NCI-H187 (cell line): ENCODE data around the gene CFAP299.

Experiments used
- DNase-seq, 2 experiments: peaks; one replicate each; lab custom pipeline; 2025; lab: John Stamatoyannopoulos, UW

Gene CFAP299

DNA sequence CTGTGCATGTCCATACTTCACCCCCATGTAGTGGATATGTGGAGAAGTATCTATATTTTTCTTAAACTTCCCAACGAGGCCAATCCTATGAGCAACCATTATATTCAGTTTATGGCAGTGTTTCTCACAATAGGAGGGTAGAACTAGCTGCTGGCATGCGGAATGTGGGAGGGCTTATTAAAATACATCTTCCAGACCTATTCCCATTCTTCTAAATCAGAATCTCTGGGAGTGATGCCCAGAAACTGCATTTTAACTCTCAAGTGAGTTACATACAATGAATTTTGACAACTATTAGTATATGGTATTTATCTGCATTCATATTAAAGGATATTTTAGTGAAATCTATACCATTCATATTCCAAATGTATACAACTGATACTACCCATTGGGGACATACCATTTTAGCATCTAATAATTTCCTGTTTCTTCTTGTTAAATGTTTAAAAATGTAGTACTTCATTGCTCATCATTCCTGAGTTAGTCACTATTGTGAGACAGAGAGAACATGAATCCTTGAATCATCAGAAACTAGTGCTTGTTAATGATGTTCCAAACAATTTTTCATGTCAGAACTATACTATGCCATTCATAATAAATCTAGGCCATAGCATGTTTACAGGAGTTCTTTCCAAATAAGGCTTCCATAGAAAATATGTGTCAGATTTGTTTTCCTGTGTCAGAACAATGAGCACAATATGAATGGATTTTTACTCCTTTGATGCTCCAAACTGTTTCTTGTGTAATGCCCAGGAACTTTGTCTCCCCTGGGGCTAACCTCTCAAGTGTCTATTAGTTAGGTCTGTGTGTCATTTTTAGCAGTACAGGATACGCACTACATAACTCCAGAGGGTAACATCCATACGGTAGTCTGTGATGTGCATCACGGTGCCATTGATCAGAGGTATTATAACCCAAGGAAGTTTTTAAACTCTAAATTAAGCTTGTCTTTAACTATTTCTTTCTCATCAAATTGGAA is 496.1 kb downstream of the CFAP299 start:
- DNase-seq, result no peak

DNA sequence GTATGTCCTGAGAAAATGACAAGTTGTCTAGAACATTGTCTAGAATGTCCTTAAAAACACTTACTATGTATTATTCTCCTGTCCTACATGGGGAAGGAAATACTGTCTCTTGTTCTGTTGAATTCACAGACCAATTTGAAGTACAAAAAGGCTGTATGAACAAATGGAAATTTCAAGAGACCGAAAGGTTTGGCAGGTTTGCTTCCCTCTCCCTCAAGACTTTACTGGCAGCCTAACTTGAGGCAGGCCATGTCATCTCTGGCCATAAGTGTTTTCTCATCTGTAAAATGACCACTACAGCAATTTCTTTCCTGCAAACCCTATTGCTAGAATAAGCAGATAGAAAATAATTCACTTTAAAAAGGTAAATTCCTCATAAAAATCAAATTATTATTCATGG is 503.8 kb downstream of the CFAP299 start:
- no peak for DNase-seq

DNA sequence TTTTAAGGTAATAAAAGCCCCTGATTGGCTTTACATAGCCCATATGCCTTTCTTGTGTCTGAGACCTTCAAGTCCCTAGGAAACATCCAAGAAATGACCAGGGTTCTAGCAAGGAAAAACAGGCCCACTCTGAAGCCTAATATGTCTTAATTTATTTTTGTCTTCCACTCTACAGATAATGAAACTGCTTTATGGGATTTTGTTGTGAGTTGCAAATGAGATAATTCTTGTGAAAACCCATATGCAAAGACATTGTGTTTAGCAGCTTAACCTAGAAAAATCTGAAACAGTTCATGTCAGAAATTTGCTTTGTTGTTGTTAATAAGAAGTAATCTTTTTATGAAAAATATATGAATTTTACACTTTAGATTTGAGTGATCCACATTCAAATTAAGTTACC is 504.3 kb downstream of the CFAP299 start:
- DNase-seq, result no peak

GRCh38 chr4:80840396-80840795 is 504.9 kb downstream of the CFAP299 start:
- no peak for DNase-seq

GRCh38 chr4:80841587-80842281 is 506.2 kb downstream of the CFAP299 start:
- DNase-seq, result no peak

- no peak for DNase-seq
Measured at GRCh38 chr4:80846210-80846609, 510.7 kb downstream of the CFAP299 start.

DNA sequence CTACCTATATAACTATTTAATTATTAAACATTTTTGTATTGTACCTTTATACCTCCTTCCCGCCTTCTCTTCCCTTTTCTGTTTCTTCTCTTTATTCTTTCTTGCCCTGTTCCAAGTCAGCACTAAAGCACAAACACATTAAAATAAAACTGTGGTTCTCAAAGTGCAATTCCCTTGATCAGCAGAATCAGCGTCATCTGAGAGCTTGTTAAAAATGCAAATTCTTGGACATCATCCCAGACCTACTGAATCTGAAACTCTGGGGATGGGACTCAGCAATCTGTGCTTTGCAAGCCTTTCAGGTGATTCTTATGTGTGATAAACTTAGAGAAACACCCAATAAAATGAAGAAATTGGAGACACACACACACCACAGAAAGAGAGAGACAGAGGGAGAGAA is 516.5 kb downstream of the CFAP299 start:
- DNase-seq, result no peak

- DNase-seq, result no peak
Measured at GRCh38 chr4:80873571-80873970, 538.0 kb downstream of the CFAP299 start.

GRCh38 chr4:80874979-80875378 is 539.4 kb downstream of the CFAP299 start:
- DNase-seq, result no peak

- no peak for DNase-seq
Measured at GRCh38 chr4:80875642-80876041, 540.1 kb downstream of the CFAP299 start.

DNA sequence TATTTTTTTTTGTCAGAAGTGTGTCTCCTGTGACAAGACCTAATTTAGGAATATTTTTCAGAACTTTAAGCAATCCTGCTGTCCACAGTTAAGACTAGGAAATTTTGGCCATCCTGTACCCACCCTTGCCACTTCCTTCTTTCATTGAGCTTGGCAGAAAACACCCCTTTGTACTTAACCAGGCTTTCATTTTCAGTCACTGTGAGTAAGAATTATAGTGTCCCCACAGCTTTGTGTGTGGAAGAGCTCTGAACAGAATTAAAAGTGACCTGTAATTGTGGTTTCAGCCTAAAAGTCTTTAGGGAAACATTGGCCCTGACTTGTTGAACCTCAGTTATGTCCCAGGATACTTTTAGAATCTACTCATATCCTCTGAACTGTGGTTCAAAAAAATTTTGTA is 541.3 kb downstream of the CFAP299 start:
- DNase-seq, result no peak

- no peak for DNase-seq
Measured at GRCh38 chr4:80878218-80878617, 542.7 kb downstream of the CFAP299 start.

- no peak for DNase-seq
Measured at GRCh38 chr4:80897537-80898303, 562.2 kb downstream of the CFAP299 start.

- no peak for DNase-seq
Measured at GRCh38 chr4:80900908-80901307, 565.4 kb downstream of the CFAP299 start.

- no peak for DNase-seq
Measured at GRCh38 chr4:80903020-80903419, 567.5 kb downstream of the CFAP299 start.

GRCh38 chr4:80909938-80910337 is 574.4 kb downstream of the CFAP299 start:
- DNase-seq, result no peak

GRCh38 chr4:80911458-80911857 is 575.9 kb downstream of the CFAP299 start:
- DNase-seq, result no peak

DNA sequence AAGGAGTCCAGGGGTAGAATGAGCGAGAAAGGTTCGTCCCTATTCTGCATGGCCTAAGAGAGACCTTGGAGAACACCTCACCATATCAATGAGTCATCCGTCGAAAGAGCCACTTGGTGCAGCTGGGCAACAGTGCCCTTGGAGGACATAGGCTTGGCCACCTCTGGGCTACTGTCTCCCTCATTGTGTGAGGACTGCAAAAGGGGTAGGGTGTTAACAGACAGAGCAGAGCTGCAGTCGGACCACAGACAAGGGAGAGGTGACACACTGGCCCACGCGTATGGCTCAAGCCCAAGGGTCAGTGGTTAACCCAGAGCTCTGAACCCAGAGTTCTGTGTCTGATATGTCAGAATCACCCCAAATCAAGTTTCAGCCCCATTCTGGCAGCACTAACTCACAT is 576.8 kb downstream of the CFAP299 start:
- no peak for DNase-seq

GRCh38 chr4:80913381-80913780 is 577.9 kb downstream of the CFAP299 start:
- no peak for DNase-seq

- DNase-seq, result no peak
Measured at GRCh38 chr4:80916770-80917169, 581.2 kb downstream of the CFAP299 start.

- no peak for DNase-seq
Measured at GRCh38 chr4:80918004-80918403, 582.5 kb downstream of the CFAP299 start.

DNA sequence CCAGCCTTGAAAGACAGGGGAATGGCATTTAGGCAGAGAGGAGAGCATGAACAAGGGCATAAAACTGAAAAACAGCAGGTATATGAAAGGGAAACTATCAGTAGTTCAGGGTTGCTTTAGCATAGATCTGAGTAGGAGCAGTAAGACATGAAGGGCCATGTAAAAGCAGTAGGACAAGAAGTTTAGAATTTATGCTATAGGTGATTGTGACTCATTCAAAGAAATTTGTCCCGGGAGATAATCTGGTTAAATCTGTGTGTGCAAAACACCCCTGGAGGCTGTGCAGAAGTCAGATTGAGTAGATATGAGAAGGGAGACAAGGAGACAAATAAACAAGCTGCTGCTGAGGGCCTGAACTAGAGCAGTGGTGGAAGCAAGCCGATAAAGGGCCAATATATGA is 585.9 kb downstream of the CFAP299 start:
- DNase-seq, result no peak
